Measurements from ENCODE around the gene NNAT.

The NNAT gene

GRCh38 chr20:37566590-37567330 is 45.7 kb downstream of the NNAT start:
- no peak for DNase-seq (ENCODE audit: low read depth in 2 of 2)

- DNase-seq (ENCODE audit: low read depth in 2 of 2), result no peak
Observed at GRCh38 chr20:37567331-37567665, 46.2 kb downstream of the NNAT start.

- no peak for DNase-seq (ENCODE audit: low read depth in 2 of 2)
Observed at GRCh38 chr20:37567671-37568588, 46.9 kb downstream of the NNAT start.

- DNase-seq (ENCODE audit: low read depth in 2 of 2), result no peak
Observed at GRCh38 chr20:37570419-37570818, 49.4 kb downstream of the NNAT start.

GRCh38 chr20:37571033-37571432 is 50.0 kb downstream of the NNAT start:
- DNase-seq (ENCODE audit: low read depth in 2 of 2), result no peak

Measured in stimulated activated CD8-positive, alpha-beta memory T cell treated with anti-CD3 and anti-CD28 coated beads, Interleukin-15, amount 100 ng/mL, for 4 hours (primary cell).